ENCODE measurements around the gene SOX11.

The SOX11 gene

GRCh38 chr2:5723791-5724735, 31.9 kb downstream of the SOX11 start:
- DNase-seq (ENCODE audit: low read depth in 2 of 2): no peak

- no peak for DNase-seq (ENCODE audit: low read depth in 2 of 2)
These were observed 32.9 kb downstream of the SOX11 start for GRCh38 chr2:5725072-5725471.

- DNase-seq (ENCODE audit: low read depth in 2 of 2): no peak
These were observed 33.7 kb downstream of the SOX11 start for GRCh38 chr2:5725794-5726463.

- DNase-seq (ENCODE audit: low read depth in 2 of 2): no peak
These were observed 35.1 kb downstream of the SOX11 start for GRCh38 chr2:5727235-5727634.

GRCh38 chr2:5729416-5729815, 37.2 kb downstream of the SOX11 start:
- no peak for DNase-seq (ENCODE audit: low read depth in 2 of 2)

GRCh38 chr2:5730386-5730785, 38.2 kb downstream of the SOX11 start:
- DNase-seq (ENCODE audit: low read depth in 2 of 2): no peak

- no peak for DNase-seq (ENCODE audit: low read depth in 2 of 2)
These were observed 42.8 kb downstream of the SOX11 start for GRCh38 chr2:5734859-5735520.

GRCh38 chr2:5735521-5735861, 43.3 kb downstream of the SOX11 start:
- DNase-seq (ENCODE audit: low read depth in 2 of 2): no peak

- DNase-seq (ENCODE audit: low read depth in 2 of 2): no peak
These were observed 43.9 kb downstream of the SOX11 start for GRCh38 chr2:5736050-5736449.

- no peak for DNase-seq (ENCODE audit: low read depth in 2 of 2)
These were observed 44.7 kb downstream of the SOX11 start for GRCh38 chr2:5736886-5737285.

GRCh38 chr2:5740053-5740452, 47.9 kb downstream of the SOX11 start:
- no peak for DNase-seq (ENCODE audit: low read depth in 2 of 2)

GRCh38 chr2:5740817-5741216, 48.6 kb downstream of the SOX11 start:
- DNase-seq (ENCODE audit: low read depth in 2 of 2): no peak

- DNase-seq (ENCODE audit: low read depth in 2 of 2): no peak
These were observed 49.1 kb downstream of the SOX11 start for GRCh38 chr2:5741242-5741641.

GRCh38 chr2:5742126-5742525, 49.9 kb downstream of the SOX11 start:
- no peak for DNase-seq (ENCODE audit: low read depth in 2 of 2)

- no peak for DNase-seq (ENCODE audit: low read depth in 2 of 2)
These were observed 56.2 kb downstream of the SOX11 start for GRCh38 chr2:5748391-5748790.

GRCh38 chr2:5748946-5749345, 56.8 kb downstream of the SOX11 start:
- DNase-seq (ENCODE audit: low read depth in 2 of 2): no peak

- DNase-seq (ENCODE audit: low read depth in 2 of 2): no peak
These were observed 57.2 kb downstream of the SOX11 start for GRCh38 chr2:5749347-5749746.
